Fibroblast of the aortic adventitia (primary cell): ENCODE data around the gene INO80E. TPM values are rescaled to one million over a fixed set of nuclear protein-coding genes. Genes with fewer than 3 reads are reported as not detected.
"Not testable (repeated sequence)": the region's sequence is repeated elsewhere in the genome, so short reads cannot be mapped to it uniquely, and the experiment has no call there.

Experiments used
- DNase-seq: peaks from one replicate; pipeline ENCODE4 v3.0.0-alpha.2; 2010; ENCODE audit warnings: low read depth
- H3K4me3 ChIP-seq: 2 replicates; pipeline ENCODE4 v1.5.1; 2011; ENCODE audit warnings: low read depth, mild to moderate bottlenecking, control low read depth, low read length, moderate library complexity
- total RNA-seq: library from RNA; depleted of rRNA; stranded (reverse); fragments of >200 nt; gene quantifications from 2 replicates; pipeline ENCODE4 v1.2.3, GENCODE V29; 2012; ENCODE audit warnings: low replicate concordance
- TF ChIP-seq, protein P1 (sequence below): IDR thresholded peaks from 2 replicates; pipeline ENCODE4 v1.5.1; 2011; ENCODE audit warnings: mild to moderate bottlenecking, low read length, control low read depth, inconsistent platforms; ENCODE audit not compliant: insufficient read depth

INO80E gene
- total RNA-seq, 1 donor: 36.5 TPM

DNA sequence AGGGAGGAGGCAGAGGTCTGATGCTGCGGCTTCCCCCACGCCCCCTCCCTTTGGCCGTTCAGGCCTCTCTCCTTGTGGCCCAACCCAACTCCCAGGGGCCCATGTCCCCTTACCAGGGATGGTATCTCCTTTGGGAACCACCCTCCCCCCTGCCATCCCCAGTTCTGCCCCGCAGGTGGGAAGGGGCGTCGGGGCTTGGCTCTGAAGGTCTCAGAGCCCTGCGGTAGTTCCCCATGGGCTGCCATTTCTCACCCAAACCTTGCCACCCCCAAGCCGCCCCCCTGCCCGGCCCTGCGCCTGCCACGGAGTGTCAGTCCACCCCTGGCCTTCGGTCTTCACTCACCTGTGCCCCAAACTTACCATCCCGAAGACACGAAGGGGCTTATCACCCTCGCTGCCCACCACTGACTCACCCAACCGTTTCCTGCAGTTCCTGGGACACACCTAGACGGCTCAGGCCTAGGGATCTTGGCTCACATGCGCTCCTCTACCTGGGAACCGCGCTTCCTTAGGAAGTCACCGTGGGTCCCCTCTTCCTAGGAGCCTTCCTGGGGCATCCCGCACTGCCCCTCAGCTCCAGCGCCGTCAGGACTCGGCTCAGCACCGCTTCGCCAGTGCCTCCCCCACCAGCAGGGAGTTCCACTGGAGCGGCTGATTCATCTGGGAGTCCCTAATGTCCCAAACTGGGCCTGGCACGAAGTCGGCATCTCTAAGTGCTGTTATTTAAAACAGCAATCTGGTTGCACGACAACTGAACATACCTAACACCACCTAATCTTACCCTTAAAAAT is 15.9 kb downstream of the INO80E start:
- no peak overlapping the region for H3K4me3 ChIP-seq
- no peak for DNase-seq
- TF ChIP-seq, protein P1, sequence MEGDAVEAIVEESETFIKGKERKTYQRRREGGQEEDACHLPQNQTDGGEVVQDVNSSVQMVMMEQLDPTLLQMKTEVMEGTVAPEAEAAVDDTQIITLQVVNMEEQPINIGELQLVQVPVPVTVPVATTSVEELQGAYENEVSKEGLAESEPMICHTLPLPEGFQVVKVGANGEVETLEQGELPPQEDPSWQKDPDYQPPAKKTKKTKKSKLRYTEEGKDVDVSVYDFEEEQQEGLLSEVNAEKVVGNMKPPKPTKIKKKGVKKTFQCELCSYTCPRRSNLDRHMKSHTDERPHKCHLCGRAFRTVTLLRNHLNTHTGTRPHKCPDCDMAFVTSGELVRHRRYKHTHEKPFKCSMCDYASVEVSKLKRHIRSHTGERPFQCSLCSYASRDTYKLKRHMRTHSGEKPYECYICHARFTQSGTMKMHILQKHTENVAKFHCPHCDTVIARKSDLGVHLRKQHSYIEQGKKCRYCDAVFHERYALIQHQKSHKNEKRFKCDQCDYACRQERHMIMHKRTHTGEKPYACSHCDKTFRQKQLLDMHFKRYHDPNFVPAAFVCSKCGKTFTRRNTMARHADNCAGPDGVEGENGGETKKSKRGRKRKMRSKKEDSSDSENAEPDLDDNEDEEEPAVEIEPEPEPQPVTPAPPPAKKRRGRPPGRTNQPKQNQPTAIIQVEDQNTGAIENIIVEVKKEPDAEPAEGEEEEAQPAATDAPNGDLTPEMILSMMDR: no peak

DNA sequence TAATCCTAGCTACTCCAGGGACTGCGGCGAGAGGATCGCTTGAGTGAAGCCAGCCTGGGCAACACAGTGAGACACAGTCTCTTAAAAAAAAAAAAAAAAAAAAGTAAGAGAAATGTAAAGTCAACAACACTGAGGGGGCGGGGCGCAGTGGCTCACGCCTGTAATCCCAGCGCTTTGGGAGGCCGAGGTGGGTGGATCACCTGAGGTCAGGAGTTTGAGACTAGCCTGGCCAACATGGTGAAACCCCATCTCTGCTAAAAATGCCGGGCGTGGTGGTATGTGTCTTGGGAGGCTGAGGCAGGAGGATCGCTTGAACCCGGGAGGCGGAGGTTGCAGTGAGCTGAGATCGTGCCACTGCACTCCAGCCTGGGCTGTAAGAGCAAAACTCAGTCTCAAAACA is 16.6 kb downstream of the INO80E start:
- not testable (repeated sequence) for H3K4me3 ChIP-seq, DNase-seq

DNA sequence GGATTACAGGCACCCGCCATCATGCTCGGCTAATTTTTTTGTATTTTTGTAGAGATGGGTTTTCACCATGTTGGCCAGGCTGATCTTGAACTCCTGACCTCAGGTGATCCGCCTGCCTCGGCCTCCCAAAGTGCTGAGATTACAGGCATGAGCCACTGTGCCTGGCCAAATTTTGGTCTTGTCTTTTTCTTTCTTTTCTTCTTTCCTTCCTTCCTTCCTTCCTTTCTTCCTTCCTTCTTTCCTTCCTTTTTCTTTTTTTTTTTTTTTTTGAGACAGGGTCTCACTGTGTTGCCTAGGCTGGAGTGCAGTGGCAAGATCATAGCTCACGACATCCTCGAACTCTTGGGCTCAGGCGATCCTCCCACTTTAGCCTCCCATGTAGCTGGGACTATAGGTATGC is 19.4 kb downstream of the INO80E start:
- DNase-seq, H3K4me3 ChIP-seq: not testable (repeated sequence)

DNA sequence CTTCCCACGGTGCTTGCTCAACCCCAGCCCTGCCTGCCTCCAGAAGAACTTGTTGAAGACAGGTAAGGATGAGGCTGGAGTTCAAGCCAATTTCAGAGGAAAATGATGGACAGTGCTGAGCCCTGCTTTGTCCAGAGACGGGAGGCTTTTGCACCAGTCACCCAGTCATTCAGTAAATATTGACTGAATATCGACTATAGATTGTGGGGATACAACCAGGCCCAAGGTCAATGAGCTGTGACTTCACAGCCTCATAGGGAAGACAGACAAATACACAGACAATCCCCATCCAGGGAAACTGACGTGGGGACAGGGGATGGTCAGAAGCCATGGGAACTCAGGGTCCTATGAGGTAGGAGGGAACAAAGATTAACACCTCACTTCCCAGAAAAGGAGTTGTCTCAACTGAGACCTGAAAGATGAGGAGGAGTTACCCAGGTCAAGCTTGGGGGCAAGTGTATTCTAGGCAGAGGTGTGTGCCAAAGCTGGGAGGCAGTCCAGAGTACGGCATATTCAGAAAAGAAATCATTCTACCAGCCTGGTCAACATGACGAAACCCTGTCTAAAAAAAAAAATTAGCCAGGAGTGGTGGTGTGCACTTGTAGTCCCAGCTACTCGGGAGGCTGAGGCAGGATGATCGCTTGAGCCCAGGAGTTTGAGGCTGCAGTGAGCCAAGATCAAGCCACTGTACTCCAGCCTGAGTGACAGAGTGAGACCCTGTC is 20.7 kb downstream of the INO80E start:
- no peak for DNase-seq
- H3K4me3 ChIP-seq: no peak overlapping the region
- TF ChIP-seq, protein P1: no peak

DNA sequence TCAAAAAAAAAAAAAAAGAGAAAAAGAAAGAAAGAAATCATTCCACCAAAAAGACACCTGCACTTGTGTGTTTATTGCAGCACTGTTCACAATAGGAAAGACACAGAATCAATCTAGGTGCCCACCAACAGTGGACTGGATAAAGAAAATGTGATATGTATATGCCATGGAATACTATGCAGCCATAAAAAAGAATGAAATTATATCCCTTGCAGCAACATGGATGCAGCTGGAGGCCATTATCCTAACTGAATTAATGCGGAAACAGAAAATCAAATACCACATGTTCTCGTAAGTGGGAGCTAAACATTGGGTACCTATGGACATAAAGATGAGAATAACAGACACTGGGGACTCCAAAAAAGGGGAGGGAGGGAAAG is 21.2 kb downstream of the INO80E start:
- no peak for DNase-seq
- TF ChIP-seq, protein P1: no peak
- no peak overlapping the region for H3K4me3 ChIP-seq

DNA sequence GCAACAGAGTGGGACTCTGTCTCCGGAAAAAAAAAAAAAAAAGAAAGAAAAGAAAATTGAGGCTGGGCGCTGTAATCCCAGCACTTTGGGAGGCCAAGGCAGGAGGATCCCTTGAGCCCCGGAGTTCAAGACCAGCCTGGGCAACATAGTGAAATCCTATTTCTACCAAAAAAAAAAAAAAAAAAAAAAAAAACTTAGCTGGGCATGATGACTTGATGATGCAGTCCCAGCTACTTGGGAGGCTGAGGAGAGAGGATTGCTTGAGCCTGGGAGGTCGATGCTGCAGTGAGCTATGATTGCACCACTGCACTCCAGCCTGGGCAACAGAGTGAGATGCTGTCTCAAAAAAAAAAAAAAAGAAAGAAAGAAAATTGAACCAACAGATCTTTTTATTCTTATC is 21.9 kb downstream of the INO80E start:
- not testable (repeated sequence) for DNase-seq, H3K4me3 ChIP-seq

DNA sequence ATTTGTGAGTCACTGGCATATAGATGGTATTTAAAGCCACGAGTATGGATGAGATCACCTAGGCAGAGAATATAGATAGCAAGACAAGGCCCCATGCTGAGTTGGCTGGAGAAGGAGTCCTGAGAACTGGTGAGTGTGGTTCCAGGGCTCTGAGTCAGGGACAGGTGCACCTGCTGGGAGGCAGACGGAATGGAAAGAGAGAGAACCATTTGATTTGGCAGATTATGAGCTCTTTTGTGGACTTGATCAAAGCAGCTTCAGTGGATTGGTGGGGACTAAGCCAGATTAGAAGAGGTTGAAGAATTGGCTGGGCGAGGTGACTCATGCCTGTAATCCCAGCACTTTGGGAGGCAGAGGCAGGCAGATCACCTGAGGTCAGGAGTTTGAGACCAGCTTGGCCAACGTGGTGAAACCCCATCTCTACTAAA is 22.7 kb downstream of the INO80E start:
- DNase-seq: no peak
- no peak overlapping the region for H3K4me3 ChIP-seq
- TF ChIP-seq, protein P1: no peak

DNA sequence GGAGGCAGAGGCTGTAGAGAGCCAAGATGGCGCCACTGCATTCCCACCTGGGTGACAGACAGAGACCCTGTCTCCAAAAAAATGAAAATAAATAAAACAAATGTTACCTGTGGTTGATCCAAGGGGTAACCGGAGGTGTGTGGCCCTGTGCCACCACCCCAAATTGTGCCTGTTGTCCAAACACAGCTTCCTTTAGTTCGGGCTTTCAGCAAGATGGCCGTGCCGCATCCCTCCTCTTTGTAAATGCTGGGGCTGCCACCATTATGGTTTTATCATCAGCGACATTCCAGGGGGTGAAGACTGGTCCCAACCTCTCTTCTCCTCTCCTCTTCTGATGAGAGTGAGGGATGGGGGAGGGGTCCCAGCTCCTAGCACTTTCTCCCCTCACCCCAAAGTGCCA is 26.8 kb downstream of the INO80E start, which contains the start of gene C16orf92:
Gene C16orf92, plus strand, starts transcription at position 312 of the 400 bp plus-strand sequence. CDS start 143 bp downstream, outside the sequence.
- H3K4me3 ChIP-seq: no peak within 1 kb of the TSS
- TF ChIP-seq, protein P1: no peak
- no peak for DNase-seq
